ENCODE data around the gene CACNB1. TPM values are rescaled to one million over a fixed set of nuclear protein-coding genes. Genes with fewer than 3 reads are reported as not detected.

Gene CACNB1
- total RNA-seq, 1 donor, result 5.8 TPM

- Histone ChIP-seq H4K20me1 (ENCODE audit: insufficient read depth, low read length) (no peaks in the 10 kb centered on the region), H3K4me2 (ENCODE audit: insufficient read depth, low read length) (no peak overlapping the region), H3K36me3 (ENCODE audit: insufficient read depth, low read length) (no peaks in the 10 kb centered on the region), H3K9me3 (ENCODE audit: low read depth, low read length) (no peaks in the 10 kb centered on the region), H3K27ac (ENCODE audit: low read depth, low read length) (no peak overlapping the region), H2AFZ (ENCODE audit: low read length) (no peak overlapping the region), H3K27me3 (ENCODE audit: insufficient read depth, low read length) (no peaks in the 10 kb centered on the region), H3K4me3 (ENCODE audit: insufficient read depth, low read length) (no peak overlapping the region), H3K79me2 (ENCODE audit: insufficient read depth, low read length) (no peaks in the 10 kb centered on the region), H3K4me1 (ENCODE audit: insufficient read depth, low read length) (peaks cover under 1% of the 10 kb centered on the region)
- TF ChIP-seq, protein P1, sequence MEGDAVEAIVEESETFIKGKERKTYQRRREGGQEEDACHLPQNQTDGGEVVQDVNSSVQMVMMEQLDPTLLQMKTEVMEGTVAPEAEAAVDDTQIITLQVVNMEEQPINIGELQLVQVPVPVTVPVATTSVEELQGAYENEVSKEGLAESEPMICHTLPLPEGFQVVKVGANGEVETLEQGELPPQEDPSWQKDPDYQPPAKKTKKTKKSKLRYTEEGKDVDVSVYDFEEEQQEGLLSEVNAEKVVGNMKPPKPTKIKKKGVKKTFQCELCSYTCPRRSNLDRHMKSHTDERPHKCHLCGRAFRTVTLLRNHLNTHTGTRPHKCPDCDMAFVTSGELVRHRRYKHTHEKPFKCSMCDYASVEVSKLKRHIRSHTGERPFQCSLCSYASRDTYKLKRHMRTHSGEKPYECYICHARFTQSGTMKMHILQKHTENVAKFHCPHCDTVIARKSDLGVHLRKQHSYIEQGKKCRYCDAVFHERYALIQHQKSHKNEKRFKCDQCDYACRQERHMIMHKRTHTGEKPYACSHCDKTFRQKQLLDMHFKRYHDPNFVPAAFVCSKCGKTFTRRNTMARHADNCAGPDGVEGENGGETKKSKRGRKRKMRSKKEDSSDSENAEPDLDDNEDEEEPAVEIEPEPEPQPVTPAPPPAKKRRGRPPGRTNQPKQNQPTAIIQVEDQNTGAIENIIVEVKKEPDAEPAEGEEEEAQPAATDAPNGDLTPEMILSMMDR (IDR thresholded peaks at IDR 0.05; ENCODE audit: extremely low read depth, low read depth, low read length), result no peak
- DNase-seq (ENCODE audit: insufficient read length, low spot score, missing footprints), result no peak
Measured at GRCh38 chr17:39126436-39126835, 71.0 kb downstream of the CACNB1 start.

GRCh38 chr17:39125143-39125875 is 72.2 kb downstream of the CACNB1 start:
- Histone ChIP-seq H3K79me2 (ENCODE audit: insufficient read depth, low read length) (no peaks in the 10 kb centered on the region), H2AFZ (ENCODE audit: low read length) (no peak overlapping the region), H3K4me1 (ENCODE audit: insufficient read depth, low read length) (no peaks in the 10 kb centered on the region), H3K4me3 (ENCODE audit: insufficient read depth, low read length) (no peak overlapping the region), H3K27me3 (ENCODE audit: insufficient read depth, low read length) (no peaks in the 10 kb centered on the region), H3K27ac (ENCODE audit: low read depth, low read length) (no peak overlapping the region), H3K9me3 (ENCODE audit: low read depth, low read length) (no peaks in the 10 kb centered on the region), H4K20me1 (ENCODE audit: insufficient read depth, low read length) (no peaks in the 10 kb centered on the region), H3K36me3 (ENCODE audit: insufficient read depth, low read length) (no peaks in the 10 kb centered on the region), H3K4me2 (ENCODE audit: insufficient read depth, low read length) (no peak overlapping the region)
- DNase-seq (ENCODE audit: insufficient read length, low spot score, missing footprints), result no peak
- TF ChIP-seq, protein P1 (IDR thresholded peaks at IDR 0.05; ENCODE audit: extremely low read depth, low read depth, low read length), result no peak

GRCh38 chr17:39123627-39124026 is 73.8 kb downstream of the CACNB1 start:
- TF ChIP-seq, protein P1 (IDR thresholded peaks at IDR 0.05; ENCODE audit: extremely low read depth, low read depth, low read length), result no peak
- no peak for DNase-seq (ENCODE audit: insufficient read length, low spot score, missing footprints)
- Histone ChIP-seq H3K4me3 (ENCODE audit: insufficient read depth, low read length) (no peak overlapping the region), H3K36me3 (ENCODE audit: insufficient read depth, low read length) (no peaks in the 10 kb centered on the region), H2AFZ (ENCODE audit: low read length) (no peak overlapping the region), H3K79me2 (ENCODE audit: insufficient read depth, low read length) (no peaks in the 10 kb centered on the region), H3K27ac (ENCODE audit: low read depth, low read length) (no peak overlapping the region), H3K4me2 (ENCODE audit: insufficient read depth, low read length) (no peak overlapping the region), H3K4me1 (ENCODE audit: insufficient read depth, low read length) (no peaks in the 10 kb centered on the region), H4K20me1 (ENCODE audit: insufficient read depth, low read length) (no peaks in the 10 kb centered on the region), H3K9me3 (ENCODE audit: low read depth, low read length) (no peaks in the 10 kb centered on the region), H3K27me3 (ENCODE audit: insufficient read depth, low read length) (no peaks in the 10 kb centered on the region)

Other genes starting within 250 kb of the CACNB1 start
- not detected in 2 replicates for gene FBXO47, start 230.3 kb downstream of the CACNB1 start, total RNA-seq
- gene PLXDC1, start 46.0 kb downstream of the CACNB1 start, total RNA-seq, result 2.9 and 3.8 TPM in 2 replicates
- not detected in 2 replicates for gene ARL5C, start 31.5 kb downstream of the CACNB1 start, total RNA-seq
- gene RPL19, start 2.6 kb upstream of the CACNB1 start, total RNA-seq, result 1,279 and 1,302 TPM in 2 replicates
- under 0.01 TPM in 1 of 2 replicates, not detected in the other for gene STAC2, start 28.3 kb upstream of the CACNB1 start, total RNA-seq
- 20.3 and 22.1 TPM in 2 replicates for gene FBXL20, start 204.0 kb upstream of the CACNB1 start, total RNA-seq

Measured in osteoblast (primary cell).